PC-3 (cell line): Measurements from ENCODE around the gene RAI14. TPM values are rescaled to one million over a fixed set of nuclear protein-coding genes. Genes with fewer than 3 reads are reported as not detected.
A peak's percentile ranks its signal among the peaks of the same experiment; 100 is the strongest.

Source experiments
- ATAC-seq: fragments of 200-7000 bp; cut with Tn5 transposase; 2 replicates; pipeline ENCODE4 v1.9.1; 2020; ENCODE audit warnings: mild to moderate bottlenecking, moderate library complexity
- BruUV-seq: library from RNA; stranded (reverse); fragments of 400-500 nt; replicated peaks from 2 replicates; lab custom pipeline; 2021; lab: Mats Ljungman, UMichigan
- CTCF ChIA-PET: fragments of 300-600 bp; sonication (Branson Sonifier 250); formaldehyde crosslinking; loops from one replicate; lab custom pipeline; 2022; ENCODE audit warnings: antibody characterized with exemption; lab: Charles Lee
- POLR2A ChIA-PET: fragments of 300-600 bp; sonication (Branson Sonifier 250); formaldehyde crosslinking; loops from one replicate; lab custom pipeline; 2022; ENCODE audit warnings: antibody characterized with exemption; ENCODE audit not compliant: unreplicated experiment; lab: Charles Lee
- DNase-seq: peaks from one replicate; pipeline ENCODE4 v3.0.0-alpha.2; 2015
- H2AFZ ChIP-seq: fragments of 300-600 bp; sonication (generic); 2 replicates; pipeline ENCODE4 v1.6.0; 2016; ENCODE audit warnings: antibody characterized with exemption, low read length
- H3F3A ChIP-seq: fragments of 300-600 bp; sonication (generic); one replicate; pipeline ENCODE4 v1.6.0; 2017; ENCODE audit warnings: antibody characterized with exemption, low read length, control low read depth, mild to moderate bottlenecking; ENCODE audit not compliant: unreplicated experiment
- H3K27ac ChIP-seq: fragments of 300-600 bp; sonication (generic); 2 replicates; pipeline ENCODE4 v1.5.1; 2016; ENCODE audit warnings: mild to moderate bottlenecking, low read length
- H3K27me3 ChIP-seq: fragments of 300-600 bp; sonication (generic); 2 replicates; pipeline ENCODE4 v1.6.1; 2016; ENCODE audit warnings: low read length, mixed read lengths
- H3K36me3 ChIP-seq: fragments of 300-600 bp; sonication (generic); 2 replicates; pipeline ENCODE4 v1.6.1; 2016; ENCODE audit warnings: low read depth, mixed run types, low read length, mixed read lengths
- H3K4me1 ChIP-seq: fragments of 300-600 bp; sonication (generic); 2 replicates; pipeline ENCODE4 v1.5.1; 2016; ENCODE audit warnings: low read length; ENCODE audit not compliant: insufficient read depth
- H3K4me2 ChIP-seq: fragments of 300-600 bp; sonication (generic); 2 replicates; pipeline ENCODE4 v1.6.0; 2016; ENCODE audit warnings: low read length
- H3K4me3 ChIP-seq: fragments of 300-600 bp; sonication (generic); 2 replicates; pipeline ENCODE4 v1.5.1; 2016; ENCODE audit warnings: mild to moderate bottlenecking, low read length, mixed read lengths
- H3K79me2 ChIP-seq: fragments of 300-600 bp; sonication (generic); 2 replicates; pipeline ENCODE4 v1.6.1; 2017; ENCODE audit warnings: low read length, mixed read lengths
- H3K9ac ChIP-seq: fragments of 300-600 bp; sonication (generic); 2 replicates; pipeline ENCODE4 v1.6.0; 2016; ENCODE audit warnings: mild to moderate bottlenecking, low read length
- H3K9me2 ChIP-seq: fragments of 300-600 bp; sonication (generic); replicated peaks from 2 replicates; pipeline ENCODE4 v1.6.1; 2016; ENCODE audit warnings: mixed run types, low read length, mixed read lengths
- H3K9me3 ChIP-seq: fragments of 300-600 bp; sonication (generic); 2 replicates; pipeline ENCODE4 v1.6.1; 2016; ENCODE audit warnings: low read length, mixed read lengths
- H4K20me1 ChIP-seq: fragments of 300-600 bp; sonication (generic); 2 replicates; pipeline ENCODE4 v1.6.1; 2016; ENCODE audit warnings: low read length, mixed read lengths
- EZH2 ChIP-seq: fragments of 300-600 bp; sonication (generic); IDR thresholded peaks from one replicate; pipeline ENCODE4 v1.6.1; 2017; ENCODE audit warnings: antibody characterized with exemption, mild to moderate bottlenecking, low read length; ENCODE audit not compliant: unreplicated experiment
- EZH2phosphoT487 ChIP-seq: fragments of 300-600 bp; sonication (generic); IDR thresholded peaks from 2 replicates; pipeline ENCODE4 v1.6.1; 2018; ENCODE audit warnings: mild to moderate bottlenecking, antibody characterized with exemption, low read length, borderline replicate concordance
- intact Hi-C: fragments of 100-400 bp; cut with micrococcal nuclease; formaldehyde crosslinking; loops from 2 replicates; pipeline ENCODE4 v1.9.0; 2023
- total RNA-seq: library from RNA; depleted of rRNA; stranded (reverse); fragments of >200 nt; gene quantifications from 2 replicates; pipeline ENCODE4 v1.2.3, GENCODE V29; 2014
- TF ChIP-seq, protein P1 (sequence below): fragments of 300-600 bp; sonication (generic); conservative IDR thresholded peaks from 2 replicates; pipeline ENCODE4 v1.5.1; 2017; ENCODE audit warnings: antibody characterized with exemption, low read depth, mild to moderate bottlenecking, low read length

RAI14 gene
- total RNA-seq, 1 experiment from 2014 or later = 73.5 TPM

DNA sequence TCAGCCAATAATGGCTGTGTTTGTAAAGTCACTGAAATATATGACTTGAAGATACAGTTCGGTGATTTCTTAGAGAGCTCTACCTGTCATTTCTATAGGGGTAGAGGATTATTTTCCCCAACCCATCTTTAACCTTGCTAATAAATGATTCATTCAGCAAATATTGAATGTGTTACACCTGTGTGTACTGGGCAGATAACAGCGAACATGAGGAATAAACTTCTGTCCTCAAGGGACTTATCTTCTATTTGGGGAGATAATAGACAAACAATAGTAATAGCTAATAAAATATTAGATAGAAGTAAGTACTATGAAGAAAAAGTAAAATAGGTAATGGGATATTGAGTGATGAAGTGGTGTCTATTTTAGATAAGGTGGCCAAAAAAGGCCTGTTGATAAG lies 192.1 kb downstream of the RAI14 start:
- Histone ChIP-seq H3K4me2 (no peak overlapping the region), H3K4me1 (no peaks in the 10 kb centered on the region; the same call in 1 of the 2 replicates), H3K36me3 (no peaks in the 10 kb centered on the region), H4K20me1 (no peaks in the 10 kb centered on the region), H3K9me3 (no peaks in the 10 kb centered on the region), H3K27ac (no peak overlapping the region), H3K79me2 (no peaks in the 10 kb centered on the region), H2AFZ (no peak overlapping the region), H3K9ac (no peak overlapping the region), H3F3A (no peaks in the 10 kb centered on the region), H3K4me3 (no peak overlapping the region), H3K27me3 (no peaks in the 10 kb centered on the region), H3K9me2 (no peaks in the 10 kb centered on the region)
- intact Hi-C loops = no loop called here
- DNase-seq (no peak), ATAC-seq (no peak)
- TF ChIP-seq EZH2 (no peak), EZH2phosphoT487 (no peak)
- TF ChIP-seq, protein P1, sequence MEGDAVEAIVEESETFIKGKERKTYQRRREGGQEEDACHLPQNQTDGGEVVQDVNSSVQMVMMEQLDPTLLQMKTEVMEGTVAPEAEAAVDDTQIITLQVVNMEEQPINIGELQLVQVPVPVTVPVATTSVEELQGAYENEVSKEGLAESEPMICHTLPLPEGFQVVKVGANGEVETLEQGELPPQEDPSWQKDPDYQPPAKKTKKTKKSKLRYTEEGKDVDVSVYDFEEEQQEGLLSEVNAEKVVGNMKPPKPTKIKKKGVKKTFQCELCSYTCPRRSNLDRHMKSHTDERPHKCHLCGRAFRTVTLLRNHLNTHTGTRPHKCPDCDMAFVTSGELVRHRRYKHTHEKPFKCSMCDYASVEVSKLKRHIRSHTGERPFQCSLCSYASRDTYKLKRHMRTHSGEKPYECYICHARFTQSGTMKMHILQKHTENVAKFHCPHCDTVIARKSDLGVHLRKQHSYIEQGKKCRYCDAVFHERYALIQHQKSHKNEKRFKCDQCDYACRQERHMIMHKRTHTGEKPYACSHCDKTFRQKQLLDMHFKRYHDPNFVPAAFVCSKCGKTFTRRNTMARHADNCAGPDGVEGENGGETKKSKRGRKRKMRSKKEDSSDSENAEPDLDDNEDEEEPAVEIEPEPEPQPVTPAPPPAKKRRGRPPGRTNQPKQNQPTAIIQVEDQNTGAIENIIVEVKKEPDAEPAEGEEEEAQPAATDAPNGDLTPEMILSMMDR = no peak
- BruUV-seq = no TSS peak
- ChIA-PET POLR2A (no interaction called here), CTCF (no interaction called here)

DNA sequence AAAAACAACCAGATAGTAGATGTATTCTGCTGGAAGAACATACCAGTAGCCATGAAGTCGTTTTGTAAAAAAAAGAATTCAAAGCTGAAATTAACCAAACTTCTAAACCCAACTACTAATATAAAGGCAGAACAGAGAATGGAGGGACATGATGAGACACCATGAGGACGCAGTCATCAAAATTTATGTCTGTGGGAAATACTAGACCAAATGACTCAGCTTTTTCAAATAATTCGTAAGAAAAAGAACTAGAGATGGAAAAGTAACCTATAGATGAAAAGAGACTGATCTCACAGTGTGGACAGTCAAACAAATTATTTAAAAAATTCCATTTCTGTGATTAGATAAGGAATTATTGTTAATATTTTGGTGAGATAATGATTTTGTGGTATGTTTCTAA lies 193.1 kb downstream of the RAI14 start:
- Histone ChIP-seq H3K79me2 (no peaks in the 10 kb centered on the region), H3F3A (no peaks in the 10 kb centered on the region), H3K9me2 (no peaks in the 10 kb centered on the region), H3K9ac (no peak overlapping the region), H3K27ac (no peak overlapping the region), H3K9me3 (no peaks in the 10 kb centered on the region), H3K36me3 (no peaks in the 10 kb centered on the region), H2AFZ (no peak overlapping the region), H3K27me3 (no peaks in the 10 kb centered on the region), H3K4me2 (no peak overlapping the region), H4K20me1 (no peaks in the 10 kb centered on the region), H3K4me1 (peaks cover 2% of the 10 kb centered on the region; the same call in 1 of the 2 replicates), H3K4me3 (no peak overlapping the region)
- no peak for TF ChIP-seq EZH2phosphoT487
- TF ChIP-seq EZH2 = no peak
- TF ChIP-seq, protein P1 = no peak
- DNase-seq (peak; percentile 28), ATAC-seq (no peak)
- POLR2A ChIA-PET = no interaction called here
- CTCF ChIA-PET = no interaction called here
- BruUV-seq = no TSS peak
- intact Hi-C loops = no loop called here

GRCh38 chr5:34854459-34855174 lies 198.5 kb downstream of the RAI14 start:
- no TSS peak for BruUV-seq
- intact Hi-C loops = no loop called here
- Histone ChIP-seq H3K9ac (no peak overlapping the region), H3K9me3 (no peaks in the 10 kb centered on the region), H3K4me2 (no peak overlapping the region), H3F3A (no peaks in the 10 kb centered on the region), H3K9me2 (no peaks in the 10 kb centered on the region), H2AFZ (no peak overlapping the region), H3K36me3 (no peaks in the 10 kb centered on the region), H3K4me1 (peaks cover 8% of the 10 kb centered on the region; the same call in 1 of the 2 replicates), H3K27me3 (no peaks in the 10 kb centered on the region), H3K27ac (no peak overlapping the region), H4K20me1 (no peaks in the 10 kb centered on the region), H3K79me2 (no peaks in the 10 kb centered on the region), H3K4me3 (no peak overlapping the region)
- CTCF ChIA-PET = no interaction called here
- peak; percentile 30 for DNase-seq
- POLR2A ChIA-PET = interaction anchor here (0.7 kb wide), 1 partner anchor 74 kb away, joined by 3 read pairs; no protein-coding TSS in a partner anchor
- peak; percentile 95 for ATAC-seq
- TF ChIP-seq, protein P1 = no peak
- TF ChIP-seq EZH2phosphoT487 (no peak), EZH2 (no peak)
